AG10803 (cell line): ENCODE results near the gene SKP1.

Experiments used
- DNase-seq: peaks from one replicate; pipeline ENCODE4 v3.0.0; 2010; ENCODE audit warnings: low read depth
- H3K4me3 ChIP-seq: 2 replicates; pipeline ENCODE4 v1.5.1; 2011; ENCODE audit warnings: mild to moderate bottlenecking, low read length, control low read depth
- TF ChIP-seq, protein P1 (sequence below): conservative IDR thresholded peaks from 2 replicates; pipeline ENCODE4 v1.5.1; 2011; ENCODE audit warnings: mild to moderate bottlenecking, low read length, control low read depth, inconsistent platforms

SKP1 gene

DNA sequence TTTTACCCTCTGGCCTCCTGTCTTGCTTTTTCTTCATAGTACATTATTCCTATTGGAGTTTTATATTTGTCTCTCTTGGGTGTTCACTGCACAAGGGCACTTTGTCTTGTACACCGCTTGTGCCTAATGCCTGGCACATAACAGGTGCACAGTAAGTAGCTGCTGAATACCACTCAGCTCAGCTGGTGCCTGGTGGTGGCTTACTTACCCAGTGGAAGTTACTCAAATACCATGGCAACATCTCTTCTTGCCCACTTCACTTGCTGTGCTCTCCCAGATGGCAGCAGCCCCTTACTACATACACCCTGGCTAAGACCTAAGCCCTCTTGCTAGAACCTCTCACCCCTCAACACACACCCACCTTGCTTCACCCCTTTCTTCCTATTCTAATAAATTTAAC is 11.3 kb upstream of the SKP1 start:
- H3K4me3 ChIP-seq, result no peak overlapping the region
- DNase-seq, result no peak
- TF ChIP-seq, protein P1, sequence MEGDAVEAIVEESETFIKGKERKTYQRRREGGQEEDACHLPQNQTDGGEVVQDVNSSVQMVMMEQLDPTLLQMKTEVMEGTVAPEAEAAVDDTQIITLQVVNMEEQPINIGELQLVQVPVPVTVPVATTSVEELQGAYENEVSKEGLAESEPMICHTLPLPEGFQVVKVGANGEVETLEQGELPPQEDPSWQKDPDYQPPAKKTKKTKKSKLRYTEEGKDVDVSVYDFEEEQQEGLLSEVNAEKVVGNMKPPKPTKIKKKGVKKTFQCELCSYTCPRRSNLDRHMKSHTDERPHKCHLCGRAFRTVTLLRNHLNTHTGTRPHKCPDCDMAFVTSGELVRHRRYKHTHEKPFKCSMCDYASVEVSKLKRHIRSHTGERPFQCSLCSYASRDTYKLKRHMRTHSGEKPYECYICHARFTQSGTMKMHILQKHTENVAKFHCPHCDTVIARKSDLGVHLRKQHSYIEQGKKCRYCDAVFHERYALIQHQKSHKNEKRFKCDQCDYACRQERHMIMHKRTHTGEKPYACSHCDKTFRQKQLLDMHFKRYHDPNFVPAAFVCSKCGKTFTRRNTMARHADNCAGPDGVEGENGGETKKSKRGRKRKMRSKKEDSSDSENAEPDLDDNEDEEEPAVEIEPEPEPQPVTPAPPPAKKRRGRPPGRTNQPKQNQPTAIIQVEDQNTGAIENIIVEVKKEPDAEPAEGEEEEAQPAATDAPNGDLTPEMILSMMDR, result no peak

DNA sequence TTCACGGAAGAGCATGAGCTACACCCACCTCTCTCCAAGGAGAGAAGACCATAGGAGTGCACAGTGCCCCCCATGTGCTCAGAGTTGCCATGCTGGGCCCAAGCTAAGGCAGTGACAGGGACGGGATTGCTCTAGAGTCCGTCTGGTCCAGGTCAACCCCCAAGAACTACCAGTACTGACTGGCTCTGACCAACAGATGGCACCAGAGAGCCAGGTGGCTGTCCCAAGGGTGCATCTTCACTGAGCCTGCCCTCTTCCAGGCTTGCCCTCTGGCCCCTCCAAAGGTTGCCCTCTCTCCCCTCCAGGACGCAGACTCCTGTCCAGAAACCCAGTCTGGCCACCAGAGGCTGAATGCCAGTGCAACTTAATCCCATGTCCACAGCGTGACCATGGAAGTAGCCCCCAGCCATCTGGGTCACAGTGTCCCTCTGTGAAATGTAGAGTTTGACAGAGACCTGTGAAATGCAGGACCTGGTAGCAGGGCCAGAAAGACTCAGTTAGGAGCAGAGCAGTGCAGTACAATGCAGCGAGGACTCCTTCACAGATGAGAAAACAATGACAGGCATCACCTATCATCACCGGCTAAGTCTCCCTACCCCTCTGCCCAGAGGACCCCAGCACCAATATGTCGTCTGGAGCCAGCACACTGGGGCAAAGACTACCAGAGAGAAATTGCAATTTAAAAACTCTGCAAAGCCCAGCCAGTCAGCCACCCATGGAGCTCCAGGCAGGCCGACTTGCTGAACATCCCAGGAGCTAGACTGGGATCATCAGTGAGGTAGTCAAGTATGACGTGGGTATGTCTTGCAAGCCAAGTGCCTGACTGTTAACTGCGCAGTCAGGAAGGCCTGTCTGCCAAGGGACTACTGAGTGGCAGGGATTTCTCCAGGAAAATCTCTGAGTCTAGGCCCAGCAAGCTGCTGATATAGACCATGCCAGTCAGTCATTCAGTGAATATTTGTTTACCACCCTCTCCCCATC is 7.7 kb upstream of the SKP1 start:
- H3K4me3 ChIP-seq, result no peak overlapping the region
- DNase-seq, result peak; percentile 48
- TF ChIP-seq, protein P1, result peak; percentile 97

DNA sequence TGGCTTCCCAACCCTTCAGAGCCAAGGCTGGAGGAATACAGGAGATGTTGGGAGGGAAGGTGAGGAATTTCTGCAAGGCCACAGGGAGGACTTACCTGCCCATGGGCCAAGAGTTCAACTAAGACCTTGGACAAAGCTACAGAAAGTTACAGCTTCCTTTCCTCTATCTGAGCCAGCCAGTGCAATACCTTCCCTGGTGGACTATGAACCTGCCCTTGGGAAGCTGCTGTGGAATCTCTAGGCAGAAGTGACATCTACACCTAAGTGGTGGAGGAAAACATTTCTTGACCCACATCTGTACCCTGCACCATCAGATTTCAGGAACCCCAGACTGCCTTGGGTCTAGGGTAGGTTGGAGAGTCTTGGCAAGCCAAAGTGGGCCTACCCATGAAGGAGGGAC is 6.7 kb upstream of the SKP1 start:
- no peak for DNase-seq
- TF ChIP-seq, protein P1, result no peak
- no peak overlapping the region for H3K4me3 ChIP-seq

DNA sequence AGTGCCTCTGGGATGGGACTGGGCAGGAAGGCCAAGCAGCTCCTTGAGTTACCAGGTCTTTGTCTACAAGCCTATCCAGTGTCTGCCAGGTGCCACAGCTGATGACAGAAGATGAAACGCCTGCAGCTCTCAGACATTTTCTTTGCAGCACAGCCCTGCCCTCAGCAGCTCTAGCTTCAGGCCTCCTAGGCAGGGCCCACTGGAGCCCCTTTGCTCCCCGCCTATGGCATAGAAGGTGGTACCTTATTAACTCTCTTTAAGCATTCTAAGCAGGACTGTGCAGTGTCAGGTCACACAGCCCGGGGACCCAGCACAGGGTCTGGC is 1.3 kb upstream of the SKP1 start:
- no peak overlapping the region for H3K4me3 ChIP-seq
- TF ChIP-seq, protein P1, result no peak
- DNase-seq, result no peak

DNA sequence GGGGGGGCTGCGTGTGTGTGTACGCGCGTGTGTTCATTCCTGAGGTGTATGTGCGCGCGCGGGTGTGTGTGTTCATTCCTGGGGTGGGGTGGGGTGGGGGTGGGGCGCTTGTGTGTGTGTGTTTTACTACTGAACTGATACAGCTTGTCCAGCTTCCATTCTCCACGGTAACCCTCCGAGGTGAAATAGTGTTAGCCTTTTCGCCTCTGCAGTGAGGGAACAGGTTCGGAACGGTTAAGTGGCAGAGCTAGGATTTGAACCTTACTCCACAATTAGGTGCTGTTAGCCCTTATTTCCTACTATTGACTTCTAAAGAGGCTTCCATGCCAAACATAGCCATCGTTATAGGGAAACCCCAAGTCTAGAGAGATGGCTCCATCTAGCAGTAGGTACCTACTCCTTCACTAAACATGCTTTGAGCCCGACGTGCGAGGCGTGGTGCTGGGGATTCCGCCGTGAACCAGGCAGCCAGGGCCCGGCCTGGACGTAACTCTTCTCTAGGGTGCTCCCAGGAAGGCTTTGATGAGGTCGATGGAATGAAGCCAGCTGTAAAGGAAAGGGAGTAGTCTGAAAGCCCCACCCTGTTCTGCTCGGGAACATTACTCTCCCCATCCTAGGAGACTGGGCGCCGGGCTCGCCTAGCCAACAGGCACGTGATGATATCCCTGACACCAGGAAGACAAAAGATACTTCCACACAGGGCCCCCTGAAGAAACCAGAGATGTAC is 782 bp upstream of the SKP1 start:
- DNase-seq, result peak; percentile 69
- TF ChIP-seq, protein P1, result no peak
- H3K4me3 ChIP-seq, result peak overlapping the region; percentile 91

DNA sequence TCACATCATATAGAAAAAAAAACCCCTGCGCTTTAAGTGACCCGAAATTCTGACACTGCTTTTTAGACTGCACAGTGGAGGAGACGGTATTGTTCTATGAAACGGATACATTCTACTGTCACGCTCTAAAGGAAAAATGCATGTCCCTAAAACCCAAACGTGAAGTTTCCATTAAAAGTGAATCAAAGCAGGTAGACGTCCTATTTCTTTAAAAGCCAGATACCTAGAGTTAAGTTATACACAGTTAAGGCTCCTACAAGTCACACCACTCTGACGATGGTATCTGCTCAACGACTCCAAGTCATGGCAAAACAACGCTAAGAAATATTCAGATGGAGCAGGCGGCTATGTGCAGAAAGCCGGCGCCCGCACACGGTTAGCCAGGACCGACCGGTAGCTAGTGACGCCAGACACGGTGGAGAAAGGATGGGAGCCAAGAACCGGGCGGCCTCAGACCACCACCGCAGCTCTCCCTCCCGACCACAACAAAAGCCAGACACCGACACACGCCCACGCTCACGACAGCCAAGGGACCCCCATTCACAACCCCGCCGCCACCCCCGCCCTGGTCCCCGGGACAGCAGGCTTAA is 734 bp downstream of the SKP1 start:
- DNase-seq, result peak; percentile 29
- TF ChIP-seq, protein P1, result no peak
- H3K4me3 ChIP-seq, result peak overlapping the region; percentile 91
